KMS-11 (cell line): ENCODE results near the gene CA12.

ENCODE experiments used
- H2AFZ ChIP-seq: fragments of 200-600 bp; sonication (generic); 2 replicates; pipeline ENCODE4 v1.6.1; 2016; ENCODE audit warnings: antibody characterized with exemption, mixed run types, low read depth
- H3K27ac ChIP-seq: fragments of 200-600 bp; sonication (generic); 2 replicates; pipeline ENCODE4 v1.6.1; 2016; ENCODE audit warnings: mild to moderate bottlenecking, mixed run types
- H3K27me3 ChIP-seq: fragments of 200-600 bp; sonication (generic); 2 replicates; pipeline ENCODE4 v1.6.1; 2017; ENCODE audit warnings: mild to moderate bottlenecking, low read depth, mixed run types, moderate library complexity; ENCODE audit not compliant: insufficient read depth
- H3K36me3 ChIP-seq: fragments of 200-600 bp; sonication (generic); 2 replicates; pipeline ENCODE4 v1.6.1; 2017; ENCODE audit warnings: mild to moderate bottlenecking, mixed run types; ENCODE audit not compliant: insufficient read depth
- H3K4me1 ChIP-seq: fragments of 200-600 bp; sonication (generic); 2 replicates; pipeline ENCODE4 v1.6.1; 2016; ENCODE audit warnings: mild to moderate bottlenecking, low read depth, mixed run types; ENCODE audit not compliant: poor library complexity, severe bottlenecking
- H3K4me2 ChIP-seq: fragments of 200-600 bp; sonication (generic); 2 replicates; pipeline ENCODE4 v1.7.0; 2016; ENCODE audit warnings: mild to moderate bottlenecking, mixed run types
- H3K4me3 ChIP-seq: fragments of 200-600 bp; sonication (generic); IDR thresholded peaks from 2 replicates; pipeline ENCODE4 v1.6.1; 2017; ENCODE audit warnings: low read depth, low read length, mixed read lengths; ENCODE audit not compliant: insufficient read depth
- H3K79me2 ChIP-seq: fragments of 200-600 bp; sonication (generic); 2 replicates; pipeline ENCODE4 v1.6.1; 2016; ENCODE audit warnings: low read depth, mixed run types; ENCODE audit not compliant: insufficient read depth
- H3K9ac ChIP-seq: fragments of 200-600 bp; sonication (generic); 2 replicates; pipeline ENCODE4 v1.6.1; 2016; ENCODE audit warnings: mild to moderate bottlenecking, mixed run types
- H4K20me1 ChIP-seq: fragments of 200-600 bp; sonication (generic); 2 replicates; pipeline ENCODE4 v1.6.1; 2016; ENCODE audit warnings: mild to moderate bottlenecking, mixed run types; ENCODE audit not compliant: insufficient read depth
- TF ChIP-seq, protein P1 (sequence below): fragments of 200-600 bp; sonication (generic); conservative IDR thresholded peaks from 2 replicates; pipeline ENCODE4 v1.6.1; 2017; ENCODE audit warnings: low read depth, mild to moderate bottlenecking, antibody characterized with exemption, low read length, moderate library complexity, mixed read lengths

The CA12 gene

DNA sequence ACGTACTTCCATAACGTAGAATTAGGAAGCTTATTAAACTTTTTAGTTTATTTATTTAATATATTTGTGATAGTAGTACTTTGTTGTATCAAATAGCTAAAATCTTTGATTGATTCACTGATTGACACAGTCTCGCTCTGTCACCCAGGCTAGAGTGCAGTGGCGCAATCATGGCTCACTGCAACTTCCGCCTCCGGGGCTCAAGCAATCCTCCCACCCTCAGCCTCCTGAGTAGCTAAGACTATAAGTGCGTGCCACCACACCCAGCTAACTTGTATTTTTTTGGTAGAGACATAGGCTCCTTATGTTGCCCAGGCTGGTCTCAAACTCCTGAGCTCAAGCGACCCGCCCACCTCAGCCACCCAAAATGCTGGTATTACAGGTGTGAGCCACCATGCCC lies 98.5 kb downstream of the CA12 start:
- TF ChIP-seq, protein P1, sequence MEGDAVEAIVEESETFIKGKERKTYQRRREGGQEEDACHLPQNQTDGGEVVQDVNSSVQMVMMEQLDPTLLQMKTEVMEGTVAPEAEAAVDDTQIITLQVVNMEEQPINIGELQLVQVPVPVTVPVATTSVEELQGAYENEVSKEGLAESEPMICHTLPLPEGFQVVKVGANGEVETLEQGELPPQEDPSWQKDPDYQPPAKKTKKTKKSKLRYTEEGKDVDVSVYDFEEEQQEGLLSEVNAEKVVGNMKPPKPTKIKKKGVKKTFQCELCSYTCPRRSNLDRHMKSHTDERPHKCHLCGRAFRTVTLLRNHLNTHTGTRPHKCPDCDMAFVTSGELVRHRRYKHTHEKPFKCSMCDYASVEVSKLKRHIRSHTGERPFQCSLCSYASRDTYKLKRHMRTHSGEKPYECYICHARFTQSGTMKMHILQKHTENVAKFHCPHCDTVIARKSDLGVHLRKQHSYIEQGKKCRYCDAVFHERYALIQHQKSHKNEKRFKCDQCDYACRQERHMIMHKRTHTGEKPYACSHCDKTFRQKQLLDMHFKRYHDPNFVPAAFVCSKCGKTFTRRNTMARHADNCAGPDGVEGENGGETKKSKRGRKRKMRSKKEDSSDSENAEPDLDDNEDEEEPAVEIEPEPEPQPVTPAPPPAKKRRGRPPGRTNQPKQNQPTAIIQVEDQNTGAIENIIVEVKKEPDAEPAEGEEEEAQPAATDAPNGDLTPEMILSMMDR: no peak
- Histone ChIP-seq H2AFZ (no peak overlapping the region), H3K9ac (no peak overlapping the region), H3K4me2 (no peak overlapping the region), H3K4me1 (no peaks in the 10 kb centered on the region), H3K27ac (no peak overlapping the region), H3K79me2 (no peaks in the 10 kb centered on the region), H3K27me3 (no peaks in the 10 kb centered on the region), H4K20me1 (no peaks in the 10 kb centered on the region), H3K36me3 (no peaks in the 10 kb centered on the region), H3K4me3 (no peak overlapping the region)

DNA sequence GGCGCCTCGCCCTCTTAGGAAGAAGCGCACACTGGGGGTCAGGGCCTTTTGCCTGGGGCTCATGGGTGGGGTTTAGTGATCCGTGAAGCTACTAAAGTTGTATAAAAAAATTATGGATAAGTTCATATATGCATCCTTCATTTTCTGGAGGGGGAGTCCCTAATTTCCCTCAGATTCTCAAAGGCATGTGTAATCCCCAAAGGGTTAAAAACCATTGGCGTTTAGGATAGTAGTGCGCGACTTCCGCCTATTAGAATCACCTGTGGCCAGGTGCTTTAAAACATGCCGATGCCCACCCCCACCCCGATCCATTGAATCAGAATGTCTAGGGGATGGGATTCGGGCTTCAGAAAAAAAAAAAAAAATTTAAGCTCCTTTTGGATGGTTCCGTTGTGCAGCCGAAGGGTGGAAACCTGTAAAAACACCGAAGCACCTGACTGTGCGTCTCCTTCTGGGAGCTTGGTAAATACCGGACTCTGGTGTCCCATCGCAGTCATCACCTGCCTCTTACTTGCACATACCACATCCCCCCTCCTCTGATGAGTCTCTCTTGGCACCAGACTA lies 103.7 kb downstream of the CA12 start:
- peaks cover 5% of the 10 kb centered on the region for H3K4me1 ChIP-seq
- H3K9ac ChIP-seq: peak overlapping the region; percentile 64
- no peaks in the 10 kb centered on the region for H3K36me3 ChIP-seq
- TF ChIP-seq, protein P1: no peak
- H3K27me3 ChIP-seq: no peaks in the 10 kb centered on the region
- H4K20me1 ChIP-seq: no peaks in the 10 kb centered on the region
- peak overlapping the region; percentile 63 for H3K4me2 ChIP-seq
- H3K27ac ChIP-seq: no peak overlapping the region
- H2AFZ ChIP-seq: peak overlapping the region; percentile 78
- no peak overlapping the region for H3K4me3 ChIP-seq
- H3K79me2 ChIP-seq: no peaks in the 10 kb centered on the region

DNA sequence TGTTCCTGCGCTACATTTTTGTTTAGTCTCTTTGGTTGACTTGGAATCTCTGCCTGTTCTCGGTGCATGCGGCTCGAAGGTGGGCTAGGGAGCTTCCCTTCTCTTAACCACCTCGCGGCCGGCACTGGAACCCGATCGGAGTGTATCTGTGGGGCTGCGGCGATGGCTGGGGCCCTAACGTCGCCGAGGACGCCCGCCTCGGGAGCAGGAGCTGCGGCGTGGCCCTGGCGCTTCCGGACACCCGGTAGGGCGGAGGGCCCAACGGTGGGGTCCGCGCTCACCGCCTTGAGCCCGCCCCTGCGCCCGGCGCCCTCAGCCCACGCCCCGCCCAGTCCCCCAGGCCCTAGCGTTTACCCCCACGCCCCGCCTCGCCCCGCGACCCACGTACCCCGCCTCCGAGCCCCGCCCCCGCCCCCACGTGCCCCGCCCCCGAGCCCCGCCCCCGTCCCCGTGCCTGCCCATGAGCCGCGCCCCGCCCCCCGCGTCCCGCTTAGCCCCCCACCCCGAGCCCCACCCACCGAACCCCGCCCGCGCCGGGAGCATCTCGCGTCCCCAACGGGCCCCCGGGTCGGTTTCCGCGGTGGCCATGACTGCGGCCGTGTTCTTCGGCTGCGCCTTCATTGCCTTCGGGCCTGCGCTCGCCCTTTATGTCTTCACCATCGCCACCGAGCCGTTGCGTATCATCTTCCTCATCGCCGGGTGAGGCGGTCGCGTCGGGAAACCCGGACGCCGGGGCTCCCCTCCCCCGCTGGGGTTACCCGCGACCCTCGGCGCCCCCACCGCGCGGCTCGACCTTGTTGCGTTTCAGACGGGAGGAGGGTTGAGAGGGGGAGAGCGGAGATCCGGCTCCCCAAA lies 104.4 kb downstream of the CA12 start, which contains the start of gene APH1B:
Gene APH1B (plus strand): TSS at position 568 of the 855 bp plus-strand sequence. CDS start 19 bp downstream, at position 587.
- Histone ChIP-seq H2AFZ (peak within 1 kb of the TSS; percentile 90), H3K36me3 (no peaks in the 10 kb centered on the region), H3K27ac (no peak within 1 kb of the TSS), H3K4me1 (peaks cover 5% of the 10 kb centered on the region), H3K4me2 (peak within 1 kb of the TSS; percentile 63), H3K27me3 (no peaks in the 10 kb centered on the region), H3K79me2 (no peaks in the 10 kb centered on the region), H3K9ac (peak within 1 kb of the TSS; percentile 78), H3K4me3 (no peak within 1 kb of the TSS), H4K20me1 (no peaks in the 10 kb centered on the region)
- TF ChIP-seq, protein P1: no peak

DNA sequence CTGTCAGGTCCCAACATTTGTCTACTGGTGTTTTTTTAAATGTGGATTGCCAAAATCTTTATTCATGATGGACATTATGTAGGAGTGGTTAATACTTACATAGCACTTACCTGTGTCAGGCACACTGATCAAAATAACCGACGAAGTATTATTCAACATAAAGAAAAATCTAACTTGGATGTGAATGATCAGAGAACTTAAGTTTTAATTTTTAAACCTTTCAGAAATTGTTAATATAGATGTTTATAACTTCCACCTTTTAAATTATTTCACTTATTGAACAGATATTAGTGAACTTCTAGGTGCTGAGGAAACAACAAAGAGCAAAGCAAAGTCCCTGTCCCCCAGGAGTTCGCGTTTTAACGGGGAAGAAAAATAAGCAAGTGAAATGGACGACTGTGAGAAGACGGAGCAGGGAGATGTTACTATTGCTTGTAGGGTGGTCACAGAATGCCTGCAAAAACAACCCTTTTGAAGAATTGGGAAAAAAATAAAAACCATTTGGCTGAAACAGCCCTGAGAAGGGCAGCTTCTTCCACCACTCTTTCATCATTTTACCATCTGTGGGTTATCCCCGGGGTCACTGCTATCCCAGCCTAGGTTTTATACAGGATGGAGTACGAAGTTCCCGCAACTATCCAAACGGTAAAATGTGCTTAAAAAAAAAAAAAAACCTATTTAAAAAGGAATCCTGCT lies 105.2 kb downstream of the CA12 start:
- TF ChIP-seq, protein P1: no peak
- Histone ChIP-seq H3K27ac (no peak overlapping the region), H3K79me2 (no peaks in the 10 kb centered on the region), H3K36me3 (no peaks in the 10 kb centered on the region), H3K4me1 (peaks cover 5% of the 10 kb centered on the region), H3K27me3 (no peaks in the 10 kb centered on the region), H3K4me2 (peak overlapping the region; percentile 52), H2AFZ (peak overlapping the region; percentile 90), H4K20me1 (no peaks in the 10 kb centered on the region), H3K4me3 (no peak overlapping the region), H3K9ac (peak overlapping the region; percentile 78; the same call in 1 of the 2 replicates)
